ENCODE measurements around the gene NXPH3.

GRCh38 chr17:49588726-49589576 lies 13.3 kb downstream of the NXPH3 start:
- TF ChIP-seq POLR2A (IDR thresholded peaks at IDR 0.05; ENCODE audit: low read length) = no peak
- no peak for TF ChIP-seq GATA1 (IDR thresholded peaks at IDR 0.05; ENCODE audit: low read depth, low read length)
